HS-27A (cell line): ENCODE results near the gene KBTBD8.
A peak's percentile ranks its signal among the peaks of the same experiment; 100 is the strongest.

Experiments used
- DNase-seq: peaks from one replicate; pipeline ENCODE4 v3.0.0-alpha.2; 2012; ENCODE audit warnings: low read depth, missing footprints

Gene KBTBD8

GRCh38 chr3:66997560-66998112, 471 bp upstream of the KBTBD8 start:
- peak; percentile 97 for DNase-seq

GRCh38 chr3:66998904-66999235, 763 bp downstream of the KBTBD8 start:
- no peak for DNase-seq

- no peak for DNase-seq
Measured at GRCh38 chr3:67000009-67000408, 1.9 kb downstream of the KBTBD8 start.

- no peak for DNase-seq
Measured at GRCh38 chr3:67001086-67001861, 3.2 kb downstream of the KBTBD8 start.

- no peak for DNase-seq
Measured at GRCh38 chr3:67005974-67006373, 7.9 kb downstream of the KBTBD8 start.

GRCh38 chr3:67006460-67006859, 8.4 kb downstream of the KBTBD8 start:
- DNase-seq: no peak

GRCh38 chr3:67008388-67008787, 10.3 kb downstream of the KBTBD8 start:
- DNase-seq: no peak

- DNase-seq: no peak
Measured at GRCh38 chr3:67009716-67010115, 11.6 kb downstream of the KBTBD8 start.

GRCh38 chr3:67011414-67012131, 13.5 kb downstream of the KBTBD8 start:
- DNase-seq: no peak

GRCh38 chr3:67012564-67012963, 14.5 kb downstream of the KBTBD8 start:
- DNase-seq: no peak

- DNase-seq: no peak
Measured at GRCh38 chr3:67015702-67016484, 17.8 kb downstream of the KBTBD8 start.

- DNase-seq: no peak
Measured at GRCh38 chr3:67016522-67017080, 18.5 kb downstream of the KBTBD8 start.

- DNase-seq: no peak
Measured at GRCh38 chr3:67017211-67017610, 19.1 kb downstream of the KBTBD8 start.

- DNase-seq: no peak
Measured at GRCh38 chr3:67018105-67018788, 20.1 kb downstream of the KBTBD8 start.

GRCh38 chr3:67018789-67019526, 20.9 kb downstream of the KBTBD8 start:
- no peak for DNase-seq

GRCh38 chr3:67028001-67028784, 30.1 kb downstream of the KBTBD8 start:
- no peak for DNase-seq

GRCh38 chr3:67030785-67031740, 33.0 kb downstream of the KBTBD8 start:
- DNase-seq: no peak

- no peak for DNase-seq
Measured at GRCh38 chr3:67031986-67032385, 33.9 kb downstream of the KBTBD8 start.

- DNase-seq: no peak
Measured at GRCh38 chr3:67033079-67033478, 35.0 kb downstream of the KBTBD8 start.
